COLO829 (cell line): ENCODE measurements around the gene NCKAP1.

ENCODE experiments used
- DNase-seq: peaks from one replicate; pipeline ENCODE4 v3.0.0; 2012; ENCODE audit warnings: low spot score

Gene NCKAP1

GRCh38 chr2:182868054-182868796 lies 170.0 kb downstream of the NCKAP1 start:
- no peak for DNase-seq

GRCh38 chr2:182867426-182868053 lies 170.7 kb downstream of the NCKAP1 start:
- no peak for DNase-seq

- no peak for DNase-seq
Observed at GRCh38 chr2:182866461-182867406, 171.5 kb downstream of the NCKAP1 start, which contains the start of gene FRZB. Gene FRZB (minus strand): TSS chr2:182866637. CDS start chr2:182866552, 85 bp downstream.

- no peak for DNase-seq
Observed at GRCh38 chr2:182866095-182866460, 172.2 kb downstream of the NCKAP1 start.

GRCh38 chr2:182864949-182865570 lies 173.2 kb downstream of the NCKAP1 start:
- no peak for DNase-seq

GRCh38 chr2:182863642-182864041 lies 174.6 kb downstream of the NCKAP1 start:
- no peak for DNase-seq

DNA sequence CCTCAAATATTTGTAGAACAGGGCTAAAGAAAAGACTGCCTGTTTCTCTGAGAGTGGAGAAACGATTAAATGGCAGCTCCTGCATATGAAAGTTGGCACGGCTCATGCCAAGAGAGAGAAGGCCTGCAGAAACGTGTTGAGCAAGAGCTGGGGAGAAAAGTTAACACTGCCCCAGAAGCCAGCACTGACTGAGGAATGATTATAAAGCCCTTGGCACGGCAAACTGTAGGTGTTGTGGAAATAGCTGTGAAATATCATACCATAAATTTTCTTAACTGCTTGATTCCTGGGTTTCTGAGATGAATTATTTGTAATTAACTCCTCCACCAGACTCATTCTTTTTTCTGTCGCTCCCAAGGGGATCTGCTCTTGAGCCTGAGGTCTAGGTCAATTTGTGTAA lies 176.2 kb downstream of the NCKAP1 start:
- DNase-seq = no peak

- no peak for DNase-seq
Observed at GRCh38 chr2:182860858-182861257, 177.4 kb downstream of the NCKAP1 start.
